H4 (cell line): ENCODE data around the gene TM4SF20. TPM values are rescaled to one million over a fixed set of nuclear protein-coding genes. Genes with fewer than 3 reads are reported as not detected.

Experiments
- DNase-seq: peaks from one replicate; pipeline ENCODE4 v3.0.0-alpha.2; 2015; ENCODE audit warnings: low spot score
- total RNA-seq: library from RNA; depleted of rRNA; stranded (reverse); fragments of >200 nt; shearing (Covaris generic); gene quantifications from 2 replicates; pipeline ENCODE4 v1.2.3, GENCODE V29; 2014; rRNA removed

Gene TM4SF20
- total RNA-seq, 1 experiment from 2014 or later = 0.04 TPM

DNA sequence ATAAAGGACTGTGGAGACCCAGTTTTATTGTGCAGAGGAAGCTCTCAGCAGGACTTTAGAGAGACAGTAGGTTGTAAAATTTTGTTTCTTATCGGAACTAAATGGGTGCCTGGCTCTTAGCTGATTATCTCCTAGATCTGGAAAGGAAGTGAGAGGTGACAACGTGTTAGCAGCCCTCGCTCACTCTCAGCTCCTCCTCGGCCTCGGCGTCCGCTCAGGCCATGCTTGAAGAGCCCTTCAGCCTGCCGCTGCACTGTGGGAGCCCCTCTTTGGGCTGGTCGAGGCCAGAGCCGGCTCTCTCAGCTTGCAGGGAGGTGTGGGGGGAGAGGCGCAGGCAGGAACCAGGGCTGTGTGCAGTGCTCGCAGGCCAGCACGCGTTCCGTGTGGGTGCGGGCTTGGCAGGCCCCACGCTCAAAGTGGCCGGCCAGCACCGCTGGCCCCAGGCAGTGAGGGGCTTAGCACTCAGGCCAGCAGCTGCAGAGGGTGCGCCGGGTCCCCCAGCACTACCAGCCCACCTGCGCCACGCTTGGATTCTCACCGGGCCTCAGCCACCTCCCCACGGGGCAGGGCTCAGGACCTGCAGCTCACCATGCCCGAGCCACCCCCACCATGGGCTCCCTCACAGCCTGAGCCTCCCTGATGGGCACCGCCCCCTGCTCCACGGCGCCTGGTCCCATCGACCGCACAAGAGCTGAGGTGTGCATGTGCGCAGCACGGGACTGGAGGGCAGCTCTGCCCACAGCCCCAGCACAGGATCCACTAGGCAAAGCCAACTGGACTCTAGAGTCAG, 58.6 kb downstream of the TM4SF20 start:
- no peak for DNase-seq

DNA sequence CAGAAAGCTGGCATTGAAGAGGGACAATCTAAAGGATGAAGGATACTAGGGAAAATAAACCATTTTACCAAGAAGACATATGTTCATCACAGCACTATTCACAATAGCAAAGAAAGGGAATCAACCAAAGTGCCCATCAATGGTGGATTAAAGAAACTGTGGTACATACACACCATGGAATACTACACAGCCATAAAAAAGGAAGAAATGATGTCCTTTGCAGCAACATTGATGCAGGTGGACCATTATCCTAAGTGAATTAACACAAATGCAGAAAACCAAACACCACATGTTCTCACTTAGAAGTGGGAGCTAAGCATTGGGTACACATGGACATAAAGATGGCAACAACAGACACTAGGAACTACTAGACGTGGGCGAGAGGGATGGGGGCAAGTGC, 61.3 kb downstream of the TM4SF20 start:
- DNase-seq = no peak

DNA sequence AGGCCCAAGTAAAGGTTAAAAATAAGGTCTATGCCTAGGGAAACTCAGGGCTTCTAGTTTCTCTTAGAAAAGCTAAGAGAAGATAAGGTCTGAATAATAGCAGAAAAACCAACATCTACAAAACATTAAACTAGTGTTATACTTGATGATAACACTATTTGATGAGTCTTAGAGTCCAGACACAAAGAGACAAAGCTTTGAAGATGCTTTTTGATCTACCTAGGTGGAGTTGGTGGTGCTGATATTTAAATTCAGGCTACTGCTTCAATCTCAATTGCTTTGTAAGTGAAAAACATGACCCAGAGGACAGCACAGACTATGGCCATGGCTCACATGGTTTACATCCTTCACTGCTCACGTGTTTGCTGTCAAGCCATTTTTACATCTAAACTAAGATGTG, 65.8 kb downstream of the TM4SF20 start:
- no peak for DNase-seq

DNA sequence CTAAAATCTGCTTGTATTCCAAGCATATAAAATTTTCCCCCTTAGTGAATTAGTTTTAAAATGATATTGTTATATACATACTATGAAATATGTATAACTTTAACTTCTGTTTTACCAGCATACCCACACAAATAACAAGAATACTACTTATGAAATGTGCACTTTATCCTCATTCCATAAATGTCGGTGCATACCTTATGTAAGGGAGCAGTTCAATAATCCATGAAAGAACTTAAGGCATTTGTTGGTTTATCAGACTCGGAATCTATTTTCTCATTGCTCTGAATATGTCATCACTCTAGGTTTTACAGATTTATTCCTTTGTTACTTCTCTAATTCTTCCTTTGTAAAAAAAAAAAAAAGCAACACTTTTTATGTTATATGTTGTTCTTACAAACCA, 66.5 kb downstream of the TM4SF20 start:
- no peak for DNase-seq

Other genes starting within 250 kb of the TM4SF20 start
- gene COL4A4, start 215.1 kb downstream of the TM4SF20 start, total RNA-seq = 0.17 and 0.18 TPM in 2 replicates
- gene COL4A3, start 214.7 kb downstream of the TM4SF20 start, total RNA-seq = not detected in 2 replicates
- 131 and 152 TPM in 2 replicates for gene MFF, start 54.1 kb downstream of the TM4SF20 start, total RNA-seq
- gene SCYGR1, start 8.6 kb upstream of the TM4SF20 start, total RNA-seq = not detected in 2 replicates
- 110 and 129 TPM in 2 replicates for gene AGFG1, start 92.8 kb upstream of the TM4SF20 start, total RNA-seq
- gene SCYGR2, start 219.6 kb upstream of the TM4SF20 start, total RNA-seq = not detected in 2 replicates
- gene SCYGR3, start 235.5 kb upstream of the TM4SF20 start, total RNA-seq = not detected in 2 replicates
- not detected in 2 replicates for gene SCYGR4, start 238.2 kb upstream of the TM4SF20 start, total RNA-seq